Vagina (tissue), 2 donors: Measurements from ENCODE around the gene MAPK11. TPM values are rescaled to one million over a fixed set of nuclear protein-coding genes. Genes with fewer than 3 reads are reported as not detected.

Experiments
- DNase-seq, 2 donors: peaks; one replicate each; pipeline ENCODE4 v3.0.0-alpha.2; 2017; ENCODE audit errors: extremely low spot score in 2 of 2
- H3K27ac ChIP-seq: fragments of 200-600 bp; sonication (generic); one replicate; pipeline ENCODE4 v1.5.1; 2019
- H3K27me3 ChIP-seq: fragments of 200-600 bp; sonication (generic); one replicate; pipeline ENCODE4 v1.5.1; 2019
- H3K36me3 ChIP-seq, 2 donors: fragments of 200-600 bp; sonication (generic); one replicate each; pipeline ENCODE4 v1.5.1; 2017 to 2019
- H3K4me1 ChIP-seq: fragments of 200-600 bp; sonication (generic); one replicate; pipeline ENCODE4 v1.5.1; 2019
- H3K4me3 ChIP-seq, 2 donors: fragments of 200-600 bp; sonication (generic); 1 replicate in 1 of 2; 2 replicates in 1 of 2; pipeline ENCODE4 v1.5.1; 2016 to 2019
- H3K9me3 ChIP-seq: fragments of 200-600 bp; sonication (generic); one replicate; pipeline ENCODE4 v1.5.1; 2019
- POLR2A ChIP-seq, 2 donors: fragments of 450-650 bp; IDR thresholded peaks; one replicate each; pipeline ENCODE4 v1.6.1; 2017; ENCODE audit warnings: antibody characterized with exemption in 2 of 2, mild to moderate bottlenecking in 2 of 2, moderate library complexity in 2 of 2
- POLR2AphosphoS5 ChIP-seq, 2 donors: sonication (generic); formaldehyde crosslinking; IDR thresholded peaks; one replicate each; pipeline ENCODE4 v1.9.0; 2017; ENCODE audit warnings: antibody characterized with exemption in 2 of 2, mild to moderate bottlenecking in 2 of 2, low read depth in 1 of 2; ENCODE audit not compliant: insufficient read depth in 1 of 2
- intact Hi-C: fragments of 100-400 bp; cut with DNase I; formaldehyde crosslinking; loops from one replicate; pipeline ENCODE4 v1.15.1; 2023
- total RNA-seq: library from RNA; depleted of rRNA; stranded (reverse); fragments of >200 nt; gene quantifications from one replicate; pipeline ENCODE4 v1.2.3, GENCODE V29; 2016
- TF ChIP-seq, protein P1 (sequence below), 3 experiments: fragments of 450-650 bp in 2 of 3; fragments of 200-600 bp in 1 of 3; sonication (generic) in 1 of 3; IDR thresholded peaks; one replicate each; pipeline ENCODE4 v1.5.1; 2017 to 2019; ENCODE audit warnings: antibody characterized with exemption in 3 of 3, mild to moderate bottlenecking in 2 of 3, moderate library complexity in 2 of 3

MAPK11 gene
- total RNA-seq, 1 donor from 2014 or later, result 7.4 TPM

DNA sequence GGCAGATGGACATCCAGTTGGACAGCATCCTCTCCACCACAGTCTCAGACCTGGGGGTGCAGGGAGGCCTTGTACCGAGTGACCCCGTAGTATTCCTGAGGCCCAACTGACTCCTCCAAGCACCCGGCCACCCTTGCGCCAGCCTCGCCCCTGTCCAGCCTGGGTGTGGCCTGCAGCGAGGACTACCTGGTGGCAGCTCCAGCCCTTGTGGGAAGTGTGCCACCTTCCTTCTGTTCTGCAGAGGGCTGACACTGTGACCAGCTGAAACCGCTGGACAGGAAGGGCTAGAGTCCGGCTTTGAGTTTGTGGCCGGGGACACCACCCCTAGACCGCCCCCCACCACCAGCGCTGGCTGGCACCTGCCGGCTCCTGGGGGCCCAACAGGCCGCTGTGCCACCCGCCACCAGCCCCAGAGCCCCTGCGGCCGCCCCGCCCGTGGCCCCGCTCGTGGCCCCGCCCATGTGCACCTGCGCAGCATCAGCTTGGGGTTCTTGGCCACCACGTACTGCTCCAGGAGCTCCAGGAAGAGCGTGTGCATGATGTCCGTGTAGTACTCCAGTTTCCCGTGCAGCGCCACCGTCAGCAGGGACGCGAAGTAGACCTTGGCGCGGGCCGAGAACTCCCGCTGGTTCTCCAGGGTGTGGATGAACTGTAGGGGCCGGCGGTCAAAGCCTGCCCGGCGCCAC is 10.0 kb upstream of the MAPK11 start:
- TF ChIP-seq, protein P1, sequence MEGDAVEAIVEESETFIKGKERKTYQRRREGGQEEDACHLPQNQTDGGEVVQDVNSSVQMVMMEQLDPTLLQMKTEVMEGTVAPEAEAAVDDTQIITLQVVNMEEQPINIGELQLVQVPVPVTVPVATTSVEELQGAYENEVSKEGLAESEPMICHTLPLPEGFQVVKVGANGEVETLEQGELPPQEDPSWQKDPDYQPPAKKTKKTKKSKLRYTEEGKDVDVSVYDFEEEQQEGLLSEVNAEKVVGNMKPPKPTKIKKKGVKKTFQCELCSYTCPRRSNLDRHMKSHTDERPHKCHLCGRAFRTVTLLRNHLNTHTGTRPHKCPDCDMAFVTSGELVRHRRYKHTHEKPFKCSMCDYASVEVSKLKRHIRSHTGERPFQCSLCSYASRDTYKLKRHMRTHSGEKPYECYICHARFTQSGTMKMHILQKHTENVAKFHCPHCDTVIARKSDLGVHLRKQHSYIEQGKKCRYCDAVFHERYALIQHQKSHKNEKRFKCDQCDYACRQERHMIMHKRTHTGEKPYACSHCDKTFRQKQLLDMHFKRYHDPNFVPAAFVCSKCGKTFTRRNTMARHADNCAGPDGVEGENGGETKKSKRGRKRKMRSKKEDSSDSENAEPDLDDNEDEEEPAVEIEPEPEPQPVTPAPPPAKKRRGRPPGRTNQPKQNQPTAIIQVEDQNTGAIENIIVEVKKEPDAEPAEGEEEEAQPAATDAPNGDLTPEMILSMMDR (IDR thresholded peaks at IDR 0.05), result no peak
- TF ChIP-seq POLR2A (IDR thresholded peaks at IDR 0.05) (no peak), POLR2AphosphoS5 (IDR thresholded peaks at IDR 0.05; ENCODE audit: insufficient read depth in 1 of 2, low read depth in 1 of 2) (no peak)
- DNase-seq, result no peak
- Histone ChIP-seq H3K36me3 (peaks cover 0 to 88% of the 10 kb centered on the region in 2 donors), H3K9me3 (no peaks in the 10 kb centered on the region), H3K27me3 (no peaks in the 10 kb centered on the region), H3K4me3 (no peak overlapping the region), H3K27ac (no peak overlapping the region), H3K4me1 (peaks cover 12% of the 10 kb centered on the region)
- intact Hi-C loops, result loop anchor here (5.0 kb wide), 1 partner anchor 62 kb away; the partner anchor contains the start of gene PPP6R2

DNA sequence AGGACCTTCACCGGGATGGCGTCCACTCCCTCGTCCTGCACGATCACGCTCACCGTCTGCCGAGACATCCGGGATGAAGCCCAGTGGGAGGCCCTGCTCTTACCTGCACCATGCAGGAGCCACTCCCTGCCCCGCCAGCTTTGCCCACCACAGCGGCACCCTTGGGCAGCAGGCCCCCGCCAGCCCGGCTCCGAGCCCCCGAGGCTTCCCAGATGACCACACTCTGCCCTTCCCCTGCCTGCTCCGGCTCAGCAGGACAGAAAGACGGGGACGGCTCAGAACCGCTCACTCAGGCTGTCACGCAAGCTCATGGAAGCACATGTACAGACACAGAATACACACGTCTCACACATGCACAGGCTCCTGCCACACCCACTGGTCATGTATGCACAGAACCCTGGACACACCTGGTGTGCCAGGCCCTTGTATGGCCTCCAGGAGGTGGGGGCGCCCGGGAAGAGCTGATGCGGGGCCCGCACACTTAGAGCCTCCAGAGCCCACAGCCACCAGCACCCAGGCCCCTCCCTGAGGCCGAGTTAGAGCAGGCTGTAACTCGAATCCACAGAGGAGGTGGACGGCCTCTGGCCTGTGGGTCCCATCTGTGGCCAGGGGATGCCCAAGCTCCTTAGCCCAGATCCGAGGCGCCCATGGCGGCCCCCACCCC is 8.9 kb upstream of the MAPK11 start:
- TF ChIP-seq, protein P1 (IDR thresholded peaks at IDR 0.05), result no peak
- no peak for TF ChIP-seq POLR2AphosphoS5 (IDR thresholded peaks at IDR 0.05; ENCODE audit: insufficient read depth in 1 of 2, low read depth in 1 of 2)
- TF ChIP-seq POLR2A (IDR thresholded peaks at IDR 0.05), result no peak
- Histone ChIP-seq H3K9me3 (no peaks in the 10 kb centered on the region), H3K4me3 (no peak overlapping the region), H3K4me1 (peaks cover 16% of the 10 kb centered on the region), H3K27ac (no peak overlapping the region), H3K27me3 (no peaks in the 10 kb centered on the region), H3K36me3 (peaks cover 3 to 87% of the 10 kb centered on the region in 2 donors)
- intact Hi-C loops, result no loop called here
- DNase-seq, result no peak

DNA sequence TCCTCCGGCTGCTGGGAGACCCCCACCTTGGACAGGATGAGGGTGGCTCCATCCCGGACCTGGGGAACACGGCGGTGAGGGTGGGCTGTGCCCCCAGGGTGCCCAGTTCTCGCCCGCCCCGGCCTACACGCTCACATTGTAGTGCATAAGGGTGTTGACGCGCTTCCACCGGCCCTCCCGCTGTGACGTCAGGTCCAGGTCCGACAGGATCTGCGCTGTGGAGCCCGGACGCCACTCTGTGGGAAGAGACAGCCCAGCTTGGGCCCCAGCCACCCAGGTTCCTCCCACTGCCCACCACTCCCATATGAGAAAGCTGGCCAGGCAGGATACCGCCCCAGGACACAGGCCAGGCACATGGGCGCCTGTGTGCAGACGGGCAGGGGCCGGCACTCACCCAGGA is 8.3 kb upstream of the MAPK11 start:
- H3K4me3 ChIP-seq, result no peak overlapping the region
- H3K27me3 ChIP-seq, result no peaks in the 10 kb centered on the region
- intact Hi-C loops, result no loop called here
- no peak overlapping the region for H3K27ac ChIP-seq
- H3K9me3 ChIP-seq, result no peaks in the 10 kb centered on the region
- DNase-seq, result no peak
- peaks cover 3 to 81% of the 10 kb centered on the region in 2 donors for H3K36me3 ChIP-seq
- peaks cover 18% of the 10 kb centered on the region for H3K4me1 ChIP-seq
- TF ChIP-seq, protein P1 (IDR thresholded peaks at IDR 0.05), result no peak
- no peak for TF ChIP-seq POLR2AphosphoS5 (IDR thresholded peaks at IDR 0.05; ENCODE audit: insufficient read depth in 1 of 2, low read depth in 1 of 2)
- no peak for TF ChIP-seq POLR2A (IDR thresholded peaks at IDR 0.05)

DNA sequence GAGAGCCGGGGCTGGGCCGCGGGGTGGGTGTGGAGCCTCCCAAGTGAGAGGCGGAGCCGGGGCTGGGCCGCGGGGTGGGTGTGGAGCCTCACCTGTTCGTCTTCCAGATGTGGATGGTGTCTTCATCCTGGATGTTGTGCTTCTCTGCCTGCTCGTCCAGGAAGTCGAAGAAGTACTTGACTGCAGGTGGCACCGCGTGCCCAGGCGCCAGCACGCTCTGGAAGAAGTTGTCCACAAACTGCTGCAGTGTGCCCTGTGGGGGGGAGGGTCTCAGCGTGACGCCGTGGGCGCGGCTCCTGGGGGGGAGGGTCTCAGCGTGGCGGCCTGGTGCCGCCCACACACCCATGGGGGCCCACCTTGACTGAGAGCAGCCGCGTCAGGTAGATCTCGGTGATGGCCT is 7.6 kb upstream of the MAPK11 start:
- Histone ChIP-seq H3K36me3 (peaks cover 3 to 74% of the 10 kb centered on the region in 2 donors), H3K4me3 (no peak overlapping the region), H3K4me1 (peaks cover 15% of the 10 kb centered on the region), H3K9me3 (no peaks in the 10 kb centered on the region), H3K27me3 (no peaks in the 10 kb centered on the region), H3K27ac (no peak overlapping the region)
- TF ChIP-seq, protein P1 (IDR thresholded peaks at IDR 0.05), result no peak
- no peak for TF ChIP-seq POLR2A (IDR thresholded peaks at IDR 0.05)
- intact Hi-C loops, result no loop called here
- DNase-seq, result no peak

DNA sequence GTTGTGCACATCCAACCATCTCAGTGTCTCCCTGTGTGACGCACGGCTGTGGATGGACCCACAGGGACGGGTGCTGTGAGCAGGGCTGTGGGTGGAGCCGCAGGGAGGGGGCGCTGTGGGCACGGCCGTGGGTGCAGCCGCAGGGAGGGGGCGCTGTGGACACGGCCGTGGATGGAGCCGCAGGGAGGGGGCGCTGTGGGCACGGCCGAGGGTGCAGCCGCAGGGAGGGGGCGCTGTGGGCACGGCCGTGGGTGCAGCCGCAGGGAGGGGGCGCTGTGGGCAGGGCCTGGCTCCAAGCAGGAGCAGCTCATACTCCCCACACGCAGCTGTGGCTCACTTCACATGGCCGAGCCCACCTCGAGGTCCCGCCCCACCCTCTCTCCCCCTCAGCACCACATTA is 6.0 kb upstream of the MAPK11 start:
- intact Hi-C loops, result no loop called here
- peak in 1 of 2 donors; percentile 98 for DNase-seq
- TF ChIP-seq, protein P1 (IDR thresholded peaks at IDR 0.05), result no peak
- TF ChIP-seq POLR2A (IDR thresholded peaks at IDR 0.05), result no peak
- no peak for TF ChIP-seq POLR2AphosphoS5 (IDR thresholded peaks at IDR 0.05; ENCODE audit: insufficient read depth in 1 of 2, low read depth in 1 of 2)
- H3K9me3 ChIP-seq, result no peaks in the 10 kb centered on the region
- H3K4me1 ChIP-seq, result peaks cover 19% of the 10 kb centered on the region
- H3K27ac ChIP-seq, result peak overlapping the region; percentile 53
- no peak overlapping the region for H3K4me3 ChIP-seq
- peaks cover 3 to 58% of the 10 kb centered on the region in 2 donors for H3K36me3 ChIP-seq
- H3K27me3 ChIP-seq, result no peaks in the 10 kb centered on the region
